Measurements from ENCODE around the gene MARS2. TPM values are rescaled to one million over a fixed set of nuclear protein-coding genes. Genes with fewer than 3 reads are reported as not detected.
A peak's percentile ranks its signal among the peaks of the same experiment; 100 is the strongest.
"Not testable (repeated sequence)": the region's sequence is repeated elsewhere in the genome, so short reads cannot be mapped to it uniquely, and the experiment has no call there.

The MARS2 gene
- total RNA-seq, 1 experiment from 2014 or later = 7.7 TPM

- peak; percentile 7 for DNase-seq (ENCODE audit: low read depth)
These were observed 1.0 kb downstream of the MARS2 start for GRCh38 chr2:197705912-197706838.

- no peak for DNase-seq (ENCODE audit: low read depth)
These were observed 1.7 kb downstream of the MARS2 start for GRCh38 chr2:197706839-197707207.

- DNase-seq (ENCODE audit: low read depth) = peak; percentile 31
These were observed 2.4 kb downstream of the MARS2 start for GRCh38 chr2:197707316-197708213.

GRCh38 chr2:197708331-197708730 is 3.2 kb downstream of the MARS2 start:
- peak; percentile 7 for DNase-seq (ENCODE audit: low read depth)

- DNase-seq (ENCODE audit: low read depth) = not testable (repeated sequence)
These were observed 4.0 kb downstream of the MARS2 start for GRCh38 chr2:197709140-197709539.

GRCh38 chr2:197710424-197711042 is 5.4 kb downstream of the MARS2 start:
- DNase-seq (ENCODE audit: low read depth) = no peak

GRCh38 chr2:197711578-197711977 is 6.4 kb downstream of the MARS2 start:
- DNase-seq (ENCODE audit: low read depth) = no peak

- no peak for DNase-seq (ENCODE audit: low read depth)
These were observed 8.1 kb downstream of the MARS2 start for GRCh38 chr2:197713271-197713670.

- DNase-seq (ENCODE audit: low read depth) = no peak
These were observed 12.7 kb downstream of the MARS2 start for GRCh38 chr2:197717863-197718262.

GRCh38 chr2:197727011-197727410 is 21.8 kb downstream of the MARS2 start:
- DNase-seq (ENCODE audit: low read depth) = no peak

GRCh38 chr2:197728555-197729544 is 23.7 kb downstream of the MARS2 start:
- not testable (repeated sequence) for DNase-seq (ENCODE audit: low read depth)

- no peak for DNase-seq (ENCODE audit: low read depth)
These were observed 35.0 kb downstream of the MARS2 start for GRCh38 chr2:197740200-197740599.

Other genes with a start within 250 kb of the MARS2 start
- 397 and 401 TPM in 2 replicates for gene HSPD1, start 205.5 kb upstream of the MARS2 start, total RNA-seq (2014; rRNA removed; shearing (Covaris generic))
- 446 and 466 TPM in 2 replicates for gene HSPE1, start 205.0 kb upstream of the MARS2 start, total RNA-seq (2014; rRNA removed; shearing (Covaris generic))
- gene MOB4, start 189.3 kb upstream of the MARS2 start, total RNA-seq (2014; rRNA removed; shearing (Covaris generic)) = 49.8 and 63.8 TPM in 2 replicates
- 0.24 TPM in 1 of 2 replicates, not detected in the other for gene RFTN2, start 29.8 kb upstream of the MARS2 start, total RNA-seq (2014; rRNA removed; shearing (Covaris generic))
- gene BOLL, start 80.0 kb downstream of the MARS2 start, total RNA-seq (2014; rRNA removed; shearing (Covaris generic)) = not detected in 2 replicates
- 0.11 TPM in 1 of 2 replicates, not detected in the other for gene PLCL1, start 99.2 kb downstream of the MARS2 start, total RNA-seq (2014; rRNA removed; shearing (Covaris generic))